Measurements from ENCODE around the gene NAA25.

The NAA25 gene

GRCh38 chr12:112013601-112014402, 94.8 kb downstream of the NAA25 start:
- ATAC-seq = peak; percentile 70
- TF ChIP-seq ZFP3 (CRISPR knock-in tag; IDR thresholded peaks at IDR 0.05) (peak; percentile 6; the same call in 1 of the 2 replicates), PATZ1 (CRISPR knock-in tag; IDR thresholded peaks at IDR 0.05; ENCODE audit: borderline replicate concordance) (no peak)

- ATAC-seq = peak; percentile 91
Observed at GRCh38 chr12:112012775-112013600, 95.6 kb downstream of the NAA25 start, which contains the start of the genes ERP29 and TMEM116. ERP29 (plus strand) TSS chr12:112013426; CDS start chr12:112013466, 40 bp downstream. TMEM116 (minus strand) TSS chr12:112013165; CDS start chr12:112005270, 7,895 bp downstream.

GRCh38 chr12:112011685-112012084, 96.9 kb downstream of the NAA25 start:
- no peak for ATAC-seq
- no peak for TF ChIP-seq PATZ1 (CRISPR knock-in tag; IDR thresholded peaks at IDR 0.05; ENCODE audit: borderline replicate concordance)
- no peak for TF ChIP-seq ZNF70 (CRISPR knock-in tag; IDR thresholded peaks at IDR 0.05)
- no peak for TF ChIP-seq ISL1 (CRISPR knock-in tag; IDR thresholded peaks at IDR 0.05)
- no peak for TF ChIP-seq TSHZ2 (CRISPR knock-in tag; IDR thresholded peaks at IDR 0.05)
- no peak for TF ChIP-seq ZFP3 (CRISPR knock-in tag; IDR thresholded peaks at IDR 0.05)

More at GRCh38 chr12:112012775-112013600, 95.6 kb downstream of the NAA25 start, which contains the start of the genes ERP29 and TMEM116:
- TF ChIP-seq ZFP3 (CRISPR knock-in tag; IDR thresholded peaks at IDR 0.05) = peak; percentile 39; the same call in 1 of the 2 replicates
- peak; percentile 90 for TF ChIP-seq ARNTL (CRISPR knock-in tag; IDR thresholded peaks at IDR 0.05; ENCODE audit: borderline replicate concordance, low read depth)
- TF ChIP-seq OSR1 (CRISPR knock-in tag; IDR thresholded peaks at IDR 0.05) = no peak

GRCh38 chr12:112010415-112011344, 97.9 kb downstream of the NAA25 start:
- ATAC-seq = no peak
- TF ChIP-seq TCF4 (CRISPR knock-in tag; IDR thresholded peaks at IDR 0.05; ENCODE audit: borderline replicate concordance) (no peak), ZNF8 (CRISPR knock-in tag; IDR thresholded peaks at IDR 0.05) (no peak), ZNF565 (CRISPR knock-in tag; conservative IDR thresholded peaks at IDR 0.05; ENCODE audit: low read depth) (no peak), ESRRG (CRISPR knock-in tag; IDR thresholded peaks at IDR 0.05) (no peak), BACH2 (CRISPR knock-in tag; IDR thresholded peaks at IDR 0.05; ENCODE audit: borderline replicate concordance) (no peak), TSHZ2 (CRISPR knock-in tag; IDR thresholded peaks at IDR 0.05) (no peak), RARB (CRISPR knock-in tag; IDR thresholded peaks at IDR 0.05) (no peak), CREB5 (CRISPR knock-in tag; IDR thresholded peaks at IDR 0.05; ENCODE audit: low read depth) (no peak), ZNF70 (CRISPR knock-in tag; IDR thresholded peaks at IDR 0.05) (no peak), ZFP30 (CRISPR knock-in tag; IDR thresholded peaks at IDR 0.05) (no peak), CSRNP3 (CRISPR knock-in tag; IDR thresholded peaks at IDR 0.05) (no peak)
